WI38 (cell line): Measurements from ENCODE around the gene OR2T12.
A peak's percentile ranks its signal among the peaks of the same experiment; 100 is the strongest.
"Not testable (repeated sequence)": the region's sequence is repeated elsewhere in the genome, so short reads cannot be mapped to it uniquely, and the experiment has no call there.

Experiments
- H3K4me3 ChIP-seq: 2 replicates; pipeline ENCODE4 v1.5.1; 2011; ENCODE audit warnings: low read depth, mild to moderate bottlenecking, control low read depth, low read length
- CTCF ChIP-seq: IDR thresholded peaks from 2 replicates; pipeline ENCODE4 v1.5.1; 2012; ENCODE audit warnings: low read depth, mild to moderate bottlenecking, control low read depth, low read length

Gene OR2T12

GRCh38 chr1:248288391-248288790 is 14.8 kb downstream of the OR2T12 start:
- no peak overlapping the region for H3K4me3 ChIP-seq
- no peak for TF ChIP-seq CTCF

DNA sequence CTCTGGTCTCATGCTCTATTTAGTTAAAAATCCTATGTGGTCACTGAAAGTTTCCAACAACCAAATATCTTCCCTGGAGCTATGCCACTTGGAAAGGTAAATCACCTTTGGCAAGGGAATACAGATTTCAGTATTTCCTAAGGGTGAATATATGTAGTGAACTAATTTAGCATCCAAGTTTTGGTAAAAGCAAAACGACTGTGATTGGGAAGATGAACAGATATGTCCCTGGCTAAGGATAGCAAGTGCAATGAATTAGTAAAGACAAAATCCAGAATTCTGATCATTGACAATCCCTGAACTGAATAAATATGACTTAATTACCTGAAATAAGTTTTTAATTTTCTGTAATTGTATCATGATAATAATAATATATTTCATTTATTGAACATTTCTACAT is 25.3 kb downstream of the OR2T12 start, which contains the start of gene OR2T33:
TSS of gene OR2T33 (minus strand) at position 101 of the 400 bp plus-strand sequence. CDS start 4,162 bp downstream, outside the sequence.
- no peak within 1 kb of the TSS for H3K4me3 ChIP-seq
- TF ChIP-seq CTCF, result no peak

GRCh38 chr1:248273225-248273624 is 30.0 kb downstream of the OR2T12 start:
- not testable (repeated sequence) for H3K4me3 ChIP-seq

GRCh38 chr1:248268178-248268577 is 35.0 kb downstream of the OR2T12 start:
- no peak overlapping the region for H3K4me3 ChIP-seq
- no peak for TF ChIP-seq CTCF

DNA sequence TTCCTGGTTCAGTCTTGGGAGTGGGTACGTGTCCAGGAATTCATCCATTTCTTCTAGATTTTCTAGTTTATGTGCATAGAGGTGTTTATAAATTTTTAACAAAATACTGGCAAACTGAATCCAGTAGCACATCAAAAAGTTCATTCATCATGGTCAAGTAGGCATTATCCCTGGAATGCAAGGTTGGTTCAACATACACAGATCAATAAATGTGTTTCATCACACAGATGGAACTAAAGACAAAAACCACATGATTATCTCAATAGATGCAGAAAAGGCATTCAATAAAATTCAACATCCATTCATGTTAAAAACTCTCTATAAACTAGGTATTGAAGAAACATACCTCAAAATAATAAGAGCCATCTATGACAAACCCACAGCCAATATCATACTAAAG is 43.9 kb downstream of the OR2T12 start:
- not testable (repeated sequence) for H3K4me3 ChIP-seq

GRCh38 chr1:248243204-248243603 is 60.0 kb downstream of the OR2T12 start:
- TF ChIP-seq CTCF, result peak; percentile 50

More at GRCh38 chr1:248243204-248243603, 60.0 kb downstream of the OR2T12 start:
- no peak overlapping the region for H3K4me3 ChIP-seq
